H9 (cell line): Measurements from ENCODE around the gene EIF2S2. TPM values are rescaled to one million over a fixed set of nuclear protein-coding genes. Genes with fewer than 3 reads are reported as not detected.

Experiments
- DNase-seq: peaks from one replicate; pipeline ENCODE4 v3.0.0-alpha.2; 2017
- H2AFZ ChIP-seq: one replicate; pipeline ENCODE4 v1.6.1; 2013; ENCODE audit warnings: mild to moderate bottlenecking, low read length, control low read depth, moderate library complexity
- H2AK5ac ChIP-seq: 2 replicates; pipeline ENCODE4 v1.6.1; 2013; ENCODE audit warnings: low read length, control low read depth, mixed read lengths; ENCODE audit not compliant: insufficient read length
- H2BK120ac ChIP-seq: one replicate; pipeline ENCODE4 v1.6.1; 2013; ENCODE audit warnings: low read depth, mild to moderate bottlenecking, low read length, control low read depth, inconsistent platforms; ENCODE audit not compliant: poor library complexity, severe bottlenecking
- H2BK12ac ChIP-seq: 2 replicates; pipeline ENCODE4 v1.6.1; 2013; ENCODE audit warnings: low read length, control low read depth, mixed read lengths, low read depth; ENCODE audit not compliant: insufficient read length
- H2BK15ac ChIP-seq: 2 replicates; pipeline ENCODE4 v1.6.1; 2013; ENCODE audit warnings: low read depth, low read length, control low read depth
- H2BK20ac ChIP-seq: one replicate; pipeline ENCODE4 v1.6.1; 2013; ENCODE audit warnings: low read depth, mild to moderate bottlenecking, low read length, control low read depth, inconsistent platforms; ENCODE audit not compliant: poor library complexity, severe bottlenecking
- H2BK5ac ChIP-seq: 2 replicates; pipeline ENCODE4 v1.6.1; 2013; ENCODE audit warnings: low read length, control low read depth, mixed read lengths; ENCODE audit not compliant: insufficient read length
- H3K14ac ChIP-seq: 2 replicates; pipeline ENCODE4 v1.6.1; 2013; ENCODE audit warnings: low read length, control low read depth; ENCODE audit not compliant: insufficient read depth
- H3K18ac ChIP-seq: 2 replicates; pipeline ENCODE4 v1.6.1; 2013; ENCODE audit warnings: low read depth, mild to moderate bottlenecking, mixed read lengths, low read length, control low read depth; ENCODE audit not compliant: insufficient read length
- H3K23ac ChIP-seq: 2 replicates; pipeline ENCODE4 v1.6.1; 2013; ENCODE audit warnings: low read length, control low read depth, mixed read lengths, low read depth; ENCODE audit not compliant: insufficient read length
- H3K23me2 ChIP-seq: 2 replicates; pipeline ENCODE4 v1.6.1; 2013; ENCODE audit warnings: low read depth, mild to moderate bottlenecking, mixed read lengths, low read length, control low read depth; ENCODE audit not compliant: insufficient read length, poor library complexity, severe bottlenecking
- H3K27ac ChIP-seq: 2 replicates; pipeline ENCODE4 v1.5.1; 2013; ENCODE audit warnings: low read length, control low read depth, mixed read lengths, low read depth; ENCODE audit not compliant: insufficient read length
- H3K27me3 ChIP-seq: 2 replicates; pipeline ENCODE4 v1.6.1; 2013; ENCODE audit warnings: low read length, control low read depth, inconsistent platforms; ENCODE audit not compliant: insufficient read depth
- H3K4ac ChIP-seq: 2 replicates; pipeline ENCODE4 v1.6.1; 2013; ENCODE audit warnings: low read depth, mild to moderate bottlenecking, control low read depth, inconsistent platforms, low read length, moderate library complexity
- H3K4me1 ChIP-seq: 2 replicates; pipeline ENCODE4 v1.6.1; 2013; ENCODE audit warnings: low read length, control low read depth, inconsistent platforms; ENCODE audit not compliant: insufficient read depth
- H3K4me2 ChIP-seq: 2 replicates; pipeline ENCODE4 v1.6.1; 2013; ENCODE audit warnings: low read length, control low read depth, mixed read lengths; ENCODE audit not compliant: insufficient read length, insufficient read depth
- H3K56ac ChIP-seq: 2 replicates; pipeline ENCODE4 v1.6.1; 2013; ENCODE audit warnings: low read depth, mild to moderate bottlenecking, mixed read lengths, low read length, control low read depth; ENCODE audit not compliant: insufficient read length
- H3K79me1 ChIP-seq: 2 replicates; pipeline ENCODE4 v1.6.1; 2013; ENCODE audit warnings: low read depth, mild to moderate bottlenecking, moderate library complexity, low read length, control low read depth, inconsistent platforms; ENCODE audit not compliant: insufficient read depth, poor library complexity, severe bottlenecking
- H3K79me2 ChIP-seq: 2 replicates; pipeline ENCODE4 v1.6.1; 2013; ENCODE audit warnings: low read length, control low read depth, inconsistent platforms; ENCODE audit not compliant: insufficient read depth
- H3K9ac ChIP-seq: 2 replicates; pipeline ENCODE4 v1.6.1; 2013; ENCODE audit warnings: low read length, control low read depth, mixed read lengths; ENCODE audit not compliant: insufficient read length; ENCODE audit errors: extremely low read depth
- H3K9me3 ChIP-seq: one replicate; pipeline ENCODE4 v1.6.1; 2013; ENCODE audit warnings: low read depth, low read length, inconsistent platforms; ENCODE audit not compliant: control insufficient read depth
- H3T11ph ChIP-seq: one replicate; pipeline ENCODE4 v1.6.1; 2013; ENCODE audit warnings: mild to moderate bottlenecking, low read length, control low read depth, inconsistent platforms
- H4K20me1 ChIP-seq: one replicate; pipeline ENCODE4 v1.6.1; 2013; ENCODE audit not compliant: control insufficient read depth, insufficient read length, insufficient read depth
- H4K5ac ChIP-seq: 2 replicates; pipeline ENCODE4 v1.6.1; 2013; ENCODE audit warnings: low read depth, mild to moderate bottlenecking, mixed read lengths, low read length, control low read depth; ENCODE audit not compliant: insufficient read length
- H4K8ac ChIP-seq: replicated peaks from 2 replicates; pipeline ENCODE4 v1.6.1; 2013; ENCODE audit warnings: low read length, control low read depth, mixed read lengths, low read depth; ENCODE audit not compliant: insufficient read length
- H4K91ac ChIP-seq: 2 replicates; pipeline ENCODE4 v1.6.1; 2013; ENCODE audit warnings: low read depth, mild to moderate bottlenecking, moderate library complexity, mixed read lengths, low read length, control low read depth; ENCODE audit not compliant: insufficient read length
- H3K27ac Mint-ChIP-seq, 3 experiments: 2 replicates in 2 of 3; 3 replicates in 1 of 3; pipeline ENCODE4 v1.8.0; 2020 to 2021; ENCODE audit warnings: mixed read lengths in 3 of 3, mild to moderate bottlenecking in 1 of 3, moderate library complexity in 1 of 3
- H3K27me3 Mint-ChIP-seq: 2 replicates; pipeline ENCODE4 v1.8.0; 2021; ENCODE audit warnings: low read depth, mild to moderate bottlenecking, moderate library complexity, mixed read lengths
- H3K36me3 Mint-ChIP-seq, 3 experiments: 2 replicates in 2 of 3; 3 replicates in 1 of 3; pipeline ENCODE4 v1.8.0; 2020 to 2021; ENCODE audit warnings: low read depth in 3 of 3, mixed read lengths in 3 of 3; ENCODE audit not compliant: insufficient read depth in 1 of 3
- H3K4me1 Mint-ChIP-seq, 2 experiments: 2 replicates each; pipeline ENCODE4 v1.8.0; 2020; ENCODE audit warnings: mixed read lengths in 2 of 2
- H3K4me3 Mint-ChIP-seq, 2 experiments: 2 replicates in 1 of 2; 3 replicates in 1 of 2; pipeline ENCODE4 v1.8.0; 2020 to 2021; ENCODE audit warnings: mild to moderate bottlenecking in 2 of 2, mixed read lengths in 2 of 2, moderate library complexity in 1 of 2
- H3K9me3 Mint-ChIP-seq, 2 experiments: 2 replicates in 1 of 2; 3 replicates in 1 of 2; pipeline ENCODE4 v1.8.0; 2020; ENCODE audit warnings: mild to moderate bottlenecking in 2 of 2, mixed read lengths in 2 of 2, moderate library complexity in 1 of 2
- WGBS: extraction: QIAGEN DNeasy Blood & Tissue Kit; methylation state at CpG from one replicate; pipeline ENCODE4 v1.1.7; 2013; ENCODE audit warnings: missing lambda C conversion rate, low lambda C conversion rate, mixed read lengths; ENCODE audit not compliant: insufficient read length; ENCODE audit errors: extremely low coverage; 5-methylcytosine and 5-hydroxymethylcytosine counted together
- total RNA-seq: library from RNA; stranded (reverse); gene quantifications from 2 replicates; pipeline ENCODE4 v1.2.1, GENCODE V29; 2021
- TF ChIP-seq, protein P1 (sequence below): fragments of 200-600 bp; sonication (generic); conservative IDR thresholded peaks from 3 replicates; pipeline ENCODE4 v1.8.0; 2021; ENCODE audit warnings: antibody characterized with exemption, mild to moderate bottlenecking

The EIF2S2 gene
- total RNA-seq, 1 experiment from 2014 or later, result 188 TPM

GRCh38 chr20:34105978-34106675 lies 5.9 kb downstream of the EIF2S2 start:
- Histone ChIP-seq H2AK5ac (no peak overlapping the region), H3K23ac (no peak overlapping the region), H3K4me1 (peaks cover 3% of the 10 kb centered on the region; the same call in 1 of the 2 replicates), H3K23me2 (peaks cover 7% of the 10 kb centered on the region), H2BK15ac (no peak overlapping the region), H3K9ac (no peak overlapping the region), H4K5ac (no peak overlapping the region), H3K79me1 (peaks cover 7% of the 10 kb centered on the region), H4K8ac (no peak overlapping the region), H3K79me2 (peaks cover 40% of the 10 kb centered on the region), H2BK120ac (no peak overlapping the region), H4K91ac (no peak overlapping the region), H2BK20ac (no peak overlapping the region), H2AFZ (no peak overlapping the region), H3K18ac (no peak overlapping the region), H3K27ac (no peak overlapping the region), H3K4ac (no peak overlapping the region), H4K20me1 (no peaks in the 10 kb centered on the region), H2BK5ac (no peak overlapping the region), H3K14ac (no peak overlapping the region), H3K9me3 (no peaks in the 10 kb centered on the region), H3K56ac (no peak overlapping the region), H2BK12ac (no peak overlapping the region), H3T11ph (no peak overlapping the region), H3K27me3 (no peaks in the 10 kb centered on the region), H3K4me2 (no peak overlapping the region)
- H3K9me3 Mint-ChIP-seq, result no peaks in the 10 kb centered on the region
- TF ChIP-seq, protein P1, sequence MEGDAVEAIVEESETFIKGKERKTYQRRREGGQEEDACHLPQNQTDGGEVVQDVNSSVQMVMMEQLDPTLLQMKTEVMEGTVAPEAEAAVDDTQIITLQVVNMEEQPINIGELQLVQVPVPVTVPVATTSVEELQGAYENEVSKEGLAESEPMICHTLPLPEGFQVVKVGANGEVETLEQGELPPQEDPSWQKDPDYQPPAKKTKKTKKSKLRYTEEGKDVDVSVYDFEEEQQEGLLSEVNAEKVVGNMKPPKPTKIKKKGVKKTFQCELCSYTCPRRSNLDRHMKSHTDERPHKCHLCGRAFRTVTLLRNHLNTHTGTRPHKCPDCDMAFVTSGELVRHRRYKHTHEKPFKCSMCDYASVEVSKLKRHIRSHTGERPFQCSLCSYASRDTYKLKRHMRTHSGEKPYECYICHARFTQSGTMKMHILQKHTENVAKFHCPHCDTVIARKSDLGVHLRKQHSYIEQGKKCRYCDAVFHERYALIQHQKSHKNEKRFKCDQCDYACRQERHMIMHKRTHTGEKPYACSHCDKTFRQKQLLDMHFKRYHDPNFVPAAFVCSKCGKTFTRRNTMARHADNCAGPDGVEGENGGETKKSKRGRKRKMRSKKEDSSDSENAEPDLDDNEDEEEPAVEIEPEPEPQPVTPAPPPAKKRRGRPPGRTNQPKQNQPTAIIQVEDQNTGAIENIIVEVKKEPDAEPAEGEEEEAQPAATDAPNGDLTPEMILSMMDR, result no peak
- no peaks in the 10 kb centered on the region for H3K27me3 Mint-ChIP-seq
- H3K4me1 Mint-ChIP-seq, result peaks cover 23 to 29% of the 10 kb centered on the region in 2 experiments
- H3K4me3 Mint-ChIP-seq, result no peak overlapping the region
- WGBS, result no CpG with 5 or more reads among the region's 3 CpGs
- peaks cover 64 to 92% (median 83%) of the 10 kb centered on the region in 3 experiments for H3K36me3 Mint-ChIP-seq
- no peak for DNase-seq
- peak overlapping the region in 2 of 3 experiments; percentile 24 to 28; a peak in 1 of 7 replicates for H3K27ac Mint-ChIP-seq
